ENCODE data around the gene FOXB2.
"Not testable (repeated sequence)": the region's sequence is repeated elsewhere in the genome, so short reads cannot be mapped to it uniquely, and the experiment has no call there.

FOXB2 gene

GRCh38 chr9:77016526-77017504 lies 2.6 kb upstream of the FOXB2 start:
- no peak for DNase-seq (ENCODE audit: low spot score)

- DNase-seq (ENCODE audit: low spot score), result no peak
Measured at GRCh38 chr9:77017505-77017894, 2.0 kb upstream of the FOXB2 start.

GRCh38 chr9:77018058-77018968 lies 1.1 kb upstream of the FOXB2 start:
- no peak for DNase-seq (ENCODE audit: low spot score)

- no peak for DNase-seq (ENCODE audit: low spot score)
Measured at GRCh38 chr9:77018969-77019235, 553 bp upstream of the FOXB2 start.

GRCh38 chr9:77019926-77020412 lies 514 bp downstream of the FOXB2 start:
- no peak for DNase-seq (ENCODE audit: low spot score)

GRCh38 chr9:77020413-77021290 lies 1.2 kb downstream of the FOXB2 start:
- no peak for DNase-seq (ENCODE audit: low spot score)

- no peak for DNase-seq (ENCODE audit: low spot score)
Measured at GRCh38 chr9:77021291-77021894, 1.9 kb downstream of the FOXB2 start.

GRCh38 chr9:77021922-77022782 lies 2.7 kb downstream of the FOXB2 start:
- DNase-seq (ENCODE audit: low spot score), result no peak

- DNase-seq (ENCODE audit: low spot score), result no peak
Measured at GRCh38 chr9:77022783-77023440, 3.5 kb downstream of the FOXB2 start.

- no peak for DNase-seq (ENCODE audit: low spot score)
Measured at GRCh38 chr9:77023726-77024125, 4.3 kb downstream of the FOXB2 start.

GRCh38 chr9:77024776-77025545 lies 5.5 kb downstream of the FOXB2 start:
- no peak for DNase-seq (ENCODE audit: low spot score)

- DNase-seq (ENCODE audit: low spot score), result no peak
Measured at GRCh38 chr9:77028478-77028877, 9.0 kb downstream of the FOXB2 start.

- no peak for DNase-seq (ENCODE audit: low spot score)
Measured at GRCh38 chr9:77030045-77030444, 10.6 kb downstream of the FOXB2 start.

- no peak for DNase-seq (ENCODE audit: low spot score)
Measured at GRCh38 chr9:77038281-77039036, 19.0 kb downstream of the FOXB2 start.

GRCh38 chr9:77040340-77040739 lies 20.9 kb downstream of the FOXB2 start:
- no peak for DNase-seq (ENCODE audit: low spot score)

- DNase-seq (ENCODE audit: low spot score), result not testable (repeated sequence)
Measured at GRCh38 chr9:77043743-77044142, 24.3 kb downstream of the FOXB2 start.

GRCh38 chr9:77060681-77061080 lies 41.2 kb downstream of the FOXB2 start:
- not testable (repeated sequence) for DNase-seq (ENCODE audit: low spot score)

GRCh38 chr9:77063645-77064285 lies 44.3 kb downstream of the FOXB2 start:
- no peak for DNase-seq (ENCODE audit: low spot score)

All from cerebellar cortex (tissue), 1 donor.